Kidney (tissue), 14 donors: ENCODE measurements around the gene ATP6V1B1. TPM values are rescaled to one million over a fixed set of nuclear protein-coding genes. Genes with fewer than 3 reads are reported as not detected.

Source experiments
- DNase-seq, 5 donors: peaks; one replicate each; pipeline ENCODE4 v3.0.0-alpha.2; 2013 to 2020
- FAIRE-seq: peaks from 2 replicates; lab custom pipeline; 2012; peaks lifted over from hg19 to GRCh38; lab: Jason Lieb, UNC
- H3K27ac ChIP-seq, 2 donors: one replicate each; pipeline ENCODE4 v1.7.0; 2013; ENCODE audit warnings: low read depth in 2 of 2, low read length in 2 of 2, inconsistent platforms in 1 of 2
- H3K27me3 ChIP-seq: one replicate; pipeline ENCODE4 v1.7.1; 2013; ENCODE audit warnings: low read length, inconsistent platforms; ENCODE audit not compliant: control insufficient read depth, insufficient read depth
- H3K36me3 ChIP-seq, 3 donors: one replicate each; pipeline versions ENCODE4 v1.7.0 to v1.7.1; 2013; ENCODE audit warnings: low read length in 3 of 3, control low read depth in 1 of 3, inconsistent platforms in 1 of 3; ENCODE audit not compliant: insufficient read depth in 3 of 3, control insufficient read depth in 2 of 3
- H3K4me1 ChIP-seq, 3 donors: one replicate each; pipeline versions ENCODE4 v1.7.0 to v1.7.1; 2013; ENCODE audit warnings: low read length in 3 of 3, inconsistent platforms in 1 of 3, low read depth in 1 of 3; ENCODE audit not compliant: control insufficient read depth in 2 of 3, insufficient read depth in 2 of 3
- H3K4me3 ChIP-seq, 3 donors: one replicate each; pipeline versions ENCODE4 v1.7.0 to v1.8.1; 2013; ENCODE audit warnings: low read length in 3 of 3, control low read depth in 1 of 3, inconsistent platforms in 1 of 3
- H3K9ac ChIP-seq, 3 donors: one replicate each; pipeline versions ENCODE4 v1.7.0 to v1.7.1; 2013; ENCODE audit warnings: low read length in 3 of 3, control low read depth in 1 of 3, inconsistent platforms in 1 of 3
- H3K9me3 ChIP-seq, 3 donors: one replicate each; pipeline versions ENCODE4 v1.7.0 to v1.7.1; 2013; ENCODE audit warnings: low read length in 3 of 3, control low read depth in 1 of 3, inconsistent platforms in 1 of 3; ENCODE audit not compliant: control insufficient read depth in 2 of 3, insufficient read depth in 1 of 3
- CTCF ChIP-seq: IDR thresholded peaks from 3 replicates; pipeline ENCODE4 v1.5.1; 2012; ENCODE audit warnings: mild to moderate bottlenecking, moderate library complexity, borderline replicate concordance; ENCODE audit not compliant: insufficient read depth; ENCODE audit errors: extremely low read depth
- intact Hi-C: fragments of 100-400 bp; cut with DNase I; formaldehyde crosslinking; loops from one replicate; pipeline ENCODE4 v1.11.1; 2022
- polyA plus RNA-seq: library from polyadenylated mRNA; stranded (reverse); fragments of 350-450 nt; fragmentation: Illumina TruSeq; extraction: RNeasy Lipid Tissue Mini Kit (QIAGEN cat#74804); gene quantifications from one replicate; pipeline ENCODE4 v1.2.3, GENCODE V29; 2014; ENCODE audit warnings: low read depth, low replicate concordance; ENCODE audit not compliant: insufficient read depth
- total RNA-seq: library from RNA; stranded (reverse); fragmentation: NEBNext Ultra II Directional; extraction: Animal tissue kit (Norgen Biotek cat#: 25700); gene quantifications from one replicate; pipeline ENCODE4 v1.2.1, GENCODE V29; 2021
- donor health status: control.
- donor health status: control.
- donor health status: control.
- donor health status: control.
- donor health status: control.
- donor health status: DM: yes; HTN: yes; CAD: no.
- donor health status: Normal renal cell carcinoma (clear cell type).

The ATP6V1B1 gene
- total and polyA plus RNA-seq, 2 donors from 2014 or later: 37.9 to 400 TPM

GRCh38 chr2:70892750-70893149 lies 43.0 kb upstream of the ATP6V1B1 start:
- Histone ChIP-seq H3K9me3 (no peaks in the 10 kb centered on the region), H3K27me3 (peaks cover 83% of the 10 kb centered on the region), H3K4me1 (peaks cover 0 to 10% (median 3%) of the 10 kb centered on the region in 3 donors), H3K4me3 (no peak overlapping the region), H3K9ac (no peak overlapping the region), H3K27ac (no peak overlapping the region), H3K36me3 (no peaks in the 10 kb centered on the region)
- DNase-seq (no peak), FAIRE-seq (no peak)
- no peak for TF ChIP-seq CTCF
- intact Hi-C loops: no loop called here

GRCh38 chr2:70893186-70893585 lies 42.5 kb upstream of the ATP6V1B1 start:
- no peaks in the 10 kb centered on the region for H3K36me3 ChIP-seq
- H3K27me3 ChIP-seq: peaks cover 83% of the 10 kb centered on the region
- no peak overlapping the region for H3K4me3 ChIP-seq
- no peaks in the 10 kb centered on the region for H3K9me3 ChIP-seq
- H3K9ac ChIP-seq: no peak overlapping the region
- intact Hi-C loops: no loop called here
- no peak for FAIRE-seq
- no peak overlapping the region for H3K27ac ChIP-seq
- H3K4me1 ChIP-seq: peaks cover 0 to 6% (median 0%) of the 10 kb centered on the region in 3 donors
- no peak for DNase-seq
- TF ChIP-seq CTCF: no peak

GRCh38 chr2:70894765-70895164 lies 40.9 kb upstream of the ATP6V1B1 start:
- FAIRE-seq (no peak), DNase-seq (no peak)
- no peak overlapping the region for H3K9ac ChIP-seq
- H3K27ac ChIP-seq: no peak overlapping the region
- H3K27me3 ChIP-seq: peaks cover 89% of the 10 kb centered on the region
- H3K36me3 ChIP-seq: no peaks in the 10 kb centered on the region
- no peak for TF ChIP-seq CTCF
- H3K9me3 ChIP-seq: no peaks in the 10 kb centered on the region
- H3K4me3 ChIP-seq: no peak overlapping the region
- intact Hi-C loops: no loop called here
- H3K4me1 ChIP-seq: peaks cover 0 to 5% (median 0%) of the 10 kb centered on the region in 3 donors

GRCh38 chr2:70895249-70895648 lies 40.5 kb upstream of the ATP6V1B1 start:
- Histone ChIP-seq H3K9ac (no peak overlapping the region), H3K27ac (no peak overlapping the region), H3K9me3 (no peaks in the 10 kb centered on the region), H3K4me1 (peaks cover 0 to 5% (median 0%) of the 10 kb centered on the region in 3 donors), H3K27me3 (peaks cover 85% of the 10 kb centered on the region), H3K36me3 (no peaks in the 10 kb centered on the region), H3K4me3 (no peak overlapping the region)
- no peak for FAIRE-seq
- DNase-seq: no peak
- intact Hi-C loops: no loop called here
- no peak for TF ChIP-seq CTCF
